Measurements from ENCODE around the gene TMEM269.
A peak's percentile ranks its signal among the peaks of the same experiment; 100 is the strongest.

- peak; percentile 43; the same call in 1 of the 2 replicates for TF ChIP-seq CTCF (conservative IDR thresholded peaks at IDR 0.05)
- TF ChIP-seq EZH2 (IDR thresholded peaks at IDR 0.05; ENCODE audit: low read depth): no peak
Measured at GRCh38 chr1:42846257-42847110, 61.7 kb downstream of the TMEM269 start, which contains the start of gene ZNF691.
